Skin of body (tissue), 2 donors: ENCODE measurements around the gene N4BP3. TPM values are rescaled to one million over a fixed set of nuclear protein-coding genes. Genes with fewer than 3 reads are reported as not detected.
"Not testable (repeated sequence)": the region's sequence is repeated elsewhere in the genome, so short reads cannot be mapped to it uniquely, and the experiment has no call there.

Experiments
- DNase-seq: peaks from one replicate; lab custom pipeline; 2025; lab: John Stamatoyannopoulos, UW
- total RNA-seq: library from RNA; depleted of rRNA; stranded (reverse); fragments of >200 nt; gene quantifications from one replicate; pipeline ENCODE4 v1.2.3, GENCODE V29; 2014

Gene N4BP3
- 4.6 TPM for total RNA-seq

GRCh38 chr5:178113141-178113787, at the start of gene N4BP3:
Gene N4BP3, plus strand, starts transcription at chr5:178113532. Its CDS starts 6,052 bp downstream, at chr5:178119584.
- DNase-seq = peak; percentile 44

GRCh38 chr5:178067755-178068154, 45.6 kb upstream of the N4BP3 start:
- DNase-seq = no peak

GRCh38 chr5:178068293-178068692, 45.0 kb upstream of the N4BP3 start:
- no peak for DNase-seq

GRCh38 chr5:178069909-178070308, 43.4 kb upstream of the N4BP3 start:
- DNase-seq = no peak

GRCh38 chr5:178071108-178071507, 42.2 kb upstream of the N4BP3 start:
- no peak for DNase-seq

- no peak for DNase-seq
Measured at GRCh38 chr5:178072749-178073148, 40.6 kb upstream of the N4BP3 start.

GRCh38 chr5:178074266-178074952, 38.9 kb upstream of the N4BP3 start:
- no peak for DNase-seq

- DNase-seq = not testable (repeated sequence)
Measured at GRCh38 chr5:178076965-178077364, 36.4 kb upstream of the N4BP3 start.

GRCh38 chr5:178077751-178078150, 35.6 kb upstream of the N4BP3 start:
- DNase-seq = no peak

GRCh38 chr5:178078197-178079010, 34.9 kb upstream of the N4BP3 start:
- DNase-seq = no peak

GRCh38 chr5:178080056-178080455, 33.3 kb upstream of the N4BP3 start:
- DNase-seq = no peak

GRCh38 chr5:178080618-178081410, 32.5 kb upstream of the N4BP3 start:
- no peak for DNase-seq

- DNase-seq = no peak
Measured at GRCh38 chr5:178081571-178082243, 31.6 kb upstream of the N4BP3 start.

- no peak for DNase-seq
Measured at GRCh38 chr5:178083922-178084321, 29.4 kb upstream of the N4BP3 start.

GRCh38 chr5:178085316-178085715, 28.0 kb upstream of the N4BP3 start:
- DNase-seq = no peak

- DNase-seq = no peak
Measured at GRCh38 chr5:178086266-178086665, 27.1 kb upstream of the N4BP3 start.

GRCh38 chr5:178087199-178087598, 26.1 kb upstream of the N4BP3 start:
- DNase-seq = not testable (repeated sequence)

- DNase-seq = no peak
Measured at GRCh38 chr5:178090856-178091255, 22.5 kb upstream of the N4BP3 start.

GRCh38 chr5:178093134-178093533, 20.2 kb upstream of the N4BP3 start:
- DNase-seq = no peak

GRCh38 chr5:178094345-178094744, 19.0 kb upstream of the N4BP3 start:
- DNase-seq = no peak

GRCh38 chr5:178098685-178099084, 14.6 kb upstream of the N4BP3 start:
- DNase-seq = no peak
